Endothelial cell (in vitro differentiated cells): ENCODE measurements around the gene OR4D11. TPM values are rescaled to one million over a fixed set of nuclear protein-coding genes. Genes with fewer than 3 reads are reported as not detected.
A peak's percentile ranks its signal among the peaks of the same experiment; 100 is the strongest.

ENCODE experiments used
- DNase-seq: peaks from one replicate; pipeline ENCODE4 v3.0.0; 2021; ENCODE audit warnings: low spot score
- H3K27ac Mint-ChIP-seq: one replicate; pipeline ENCODE4 v1.8.0; 2021; ENCODE audit warnings: mixed read lengths, inconsistent platforms; ENCODE audit not compliant: unreplicated experiment
- H3K27me3 Mint-ChIP-seq: one replicate; pipeline ENCODE4 v1.8.0; 2021; ENCODE audit warnings: mild to moderate bottlenecking, moderate library complexity, mixed read lengths, inconsistent platforms; ENCODE audit not compliant: unreplicated experiment
- H3K36me3 Mint-ChIP-seq: one replicate; pipeline ENCODE4 v1.8.0; 2021; ENCODE audit warnings: mild to moderate bottlenecking, low read depth, mixed read lengths, inconsistent platforms; ENCODE audit not compliant: unreplicated experiment
- H3K4me1 Mint-ChIP-seq: one replicate; pipeline ENCODE4 v1.8.0; 2021; ENCODE audit warnings: mild to moderate bottlenecking, mixed read lengths, inconsistent platforms; ENCODE audit not compliant: unreplicated experiment
- H3K4me3 Mint-ChIP-seq: one replicate; pipeline ENCODE4 v1.8.0; 2021; ENCODE audit warnings: mild to moderate bottlenecking, mixed read lengths, inconsistent platforms; ENCODE audit not compliant: unreplicated experiment
- H3K9me3 Mint-ChIP-seq: one replicate; pipeline ENCODE4 v1.8.0; 2021; ENCODE audit warnings: mixed read lengths, inconsistent platforms; ENCODE audit not compliant: unreplicated experiment
- total RNA-seq: library from RNA; stranded (reverse); fragmentation: NEBNext Ultra II Directional; extraction: Animal tissue kit (Norgen Biotek cat#: 25700); gene quantifications from one replicate; pipeline ENCODE4 v1.2.1, GENCODE V29; 2021; ENCODE audit not compliant: unreplicated experiment
- TF ChIP-seq, protein P1 (sequence below): fragments of 200-600 bp; sonication (generic); IDR thresholded peaks from one replicate; pipeline ENCODE4 v1.5.0; 2021; ENCODE audit warnings: antibody characterized with exemption; ENCODE audit not compliant: unreplicated experiment

The OR4D11 gene
- total RNA-seq, 1 donor from 2014 or later, result not detected

DNA sequence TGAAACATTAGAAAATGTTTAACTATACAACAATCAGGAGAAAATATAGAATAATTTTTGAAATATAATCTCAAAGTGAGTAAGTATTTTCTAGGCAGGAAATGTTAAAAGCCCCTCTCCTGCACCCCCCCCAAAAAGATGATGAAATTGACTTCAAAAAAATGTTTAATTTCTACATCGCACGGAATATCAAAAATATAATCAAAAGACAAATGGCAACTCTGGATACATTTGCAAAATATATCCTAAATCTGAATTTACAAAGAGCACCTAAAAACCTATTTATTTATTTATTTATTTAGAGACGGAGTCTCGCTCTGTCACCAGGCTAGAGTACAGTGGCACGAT is 44.9 kb downstream of the OR4D11 start:
- TF ChIP-seq, protein P1, sequence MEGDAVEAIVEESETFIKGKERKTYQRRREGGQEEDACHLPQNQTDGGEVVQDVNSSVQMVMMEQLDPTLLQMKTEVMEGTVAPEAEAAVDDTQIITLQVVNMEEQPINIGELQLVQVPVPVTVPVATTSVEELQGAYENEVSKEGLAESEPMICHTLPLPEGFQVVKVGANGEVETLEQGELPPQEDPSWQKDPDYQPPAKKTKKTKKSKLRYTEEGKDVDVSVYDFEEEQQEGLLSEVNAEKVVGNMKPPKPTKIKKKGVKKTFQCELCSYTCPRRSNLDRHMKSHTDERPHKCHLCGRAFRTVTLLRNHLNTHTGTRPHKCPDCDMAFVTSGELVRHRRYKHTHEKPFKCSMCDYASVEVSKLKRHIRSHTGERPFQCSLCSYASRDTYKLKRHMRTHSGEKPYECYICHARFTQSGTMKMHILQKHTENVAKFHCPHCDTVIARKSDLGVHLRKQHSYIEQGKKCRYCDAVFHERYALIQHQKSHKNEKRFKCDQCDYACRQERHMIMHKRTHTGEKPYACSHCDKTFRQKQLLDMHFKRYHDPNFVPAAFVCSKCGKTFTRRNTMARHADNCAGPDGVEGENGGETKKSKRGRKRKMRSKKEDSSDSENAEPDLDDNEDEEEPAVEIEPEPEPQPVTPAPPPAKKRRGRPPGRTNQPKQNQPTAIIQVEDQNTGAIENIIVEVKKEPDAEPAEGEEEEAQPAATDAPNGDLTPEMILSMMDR, result no peak
- H3K27me3 Mint-ChIP-seq, result peaks cover 18% of the 10 kb centered on the region
- DNase-seq, result no peak
- H3K36me3 Mint-ChIP-seq, result peaks cover 8% of the 10 kb centered on the region
- no peak overlapping the region for H3K4me3 Mint-ChIP-seq
- peaks cover 29% of the 10 kb centered on the region for H3K4me1 Mint-ChIP-seq
- H3K27ac Mint-ChIP-seq, result peak overlapping the region; percentile 59
- H3K9me3 Mint-ChIP-seq, result no peaks in the 10 kb centered on the region

DNA sequence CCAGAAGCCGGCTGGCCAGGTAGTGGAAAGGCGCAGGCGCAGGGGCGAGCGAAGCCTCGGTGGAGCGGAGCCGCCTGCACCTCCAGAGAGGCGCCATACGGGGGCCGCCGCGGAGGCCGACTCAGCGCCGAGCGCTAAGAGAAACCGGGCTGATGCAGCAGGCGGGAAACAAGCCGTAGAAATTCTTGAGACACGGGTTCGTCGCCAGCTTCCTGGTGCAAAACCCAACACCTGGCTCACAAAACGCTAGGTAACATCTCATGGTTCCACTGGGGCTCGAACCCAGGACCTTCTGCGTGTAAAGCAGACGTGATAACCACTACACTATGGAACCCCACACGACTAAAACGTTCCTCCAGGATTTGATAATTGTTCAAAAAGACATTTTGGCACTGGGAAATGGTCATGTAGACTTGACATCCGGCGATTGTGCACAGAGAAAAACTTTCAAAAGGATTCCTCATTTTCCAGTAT is 47.0 kb downstream of the OR4D11 start:
- DNase-seq, result peak; percentile 84
- H3K4me3 Mint-ChIP-seq, result peak overlapping the region; percentile 91
- peaks cover 31% of the 10 kb centered on the region for H3K4me1 Mint-ChIP-seq
- peaks cover 19% of the 10 kb centered on the region for H3K27me3 Mint-ChIP-seq
- H3K9me3 Mint-ChIP-seq, result no peaks in the 10 kb centered on the region
- peaks cover 8% of the 10 kb centered on the region for H3K36me3 Mint-ChIP-seq
- peak overlapping the region; percentile 99 for H3K27ac Mint-ChIP-seq
- TF ChIP-seq, protein P1, result peak; percentile 27

DNA sequence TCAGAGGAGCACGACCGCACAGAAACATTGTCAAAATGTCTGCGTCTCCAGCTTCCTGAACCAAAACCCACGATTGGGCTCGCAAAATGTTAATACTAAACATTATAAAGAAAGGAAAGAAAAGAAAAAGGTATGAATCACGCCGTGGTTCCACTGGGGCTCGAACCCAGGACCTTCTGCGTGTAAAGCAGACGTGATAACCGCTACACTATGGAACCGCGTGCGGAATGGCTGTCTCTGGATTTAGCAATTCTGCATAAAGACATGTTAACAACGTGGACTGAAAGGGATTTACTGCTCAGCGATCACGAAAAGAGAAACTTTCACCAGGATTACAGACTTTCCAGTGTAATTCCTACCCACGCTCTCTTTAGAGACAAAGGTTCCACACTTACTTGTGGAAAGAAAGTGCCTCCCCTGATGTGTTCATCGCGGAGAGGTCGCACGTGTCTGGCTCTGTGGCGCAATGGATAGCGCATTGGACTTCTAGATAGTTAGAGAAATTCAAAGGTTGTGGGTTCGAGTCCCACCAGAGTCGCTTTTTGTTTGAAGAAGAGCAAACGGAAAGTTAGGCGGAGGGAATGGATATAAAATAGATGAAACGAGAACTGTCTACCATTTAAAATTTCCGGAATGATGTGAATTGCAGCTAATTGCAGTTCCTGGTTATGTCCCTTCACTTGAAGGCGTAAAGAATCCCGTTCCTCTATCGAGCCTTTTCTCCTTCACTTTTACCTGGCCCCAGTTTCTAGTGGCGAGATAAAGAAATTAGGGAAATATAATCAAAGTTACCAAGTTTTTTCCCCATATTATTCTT is 47.7 kb downstream of the OR4D11 start:
- Mint-ChIP-seq H3K27ac (peak overlapping the region; percentile 99), H3K9me3 (no peaks in the 10 kb centered on the region), H3K27me3 (peaks cover 21% of the 10 kb centered on the region), H3K36me3 (peaks cover 8% of the 10 kb centered on the region), H3K4me3 (peak overlapping the region; percentile 91), H3K4me1 (peaks cover 33% of the 10 kb centered on the region)
- peak; percentile 75 for DNase-seq
- TF ChIP-seq, protein P1, result no peak

DNA sequence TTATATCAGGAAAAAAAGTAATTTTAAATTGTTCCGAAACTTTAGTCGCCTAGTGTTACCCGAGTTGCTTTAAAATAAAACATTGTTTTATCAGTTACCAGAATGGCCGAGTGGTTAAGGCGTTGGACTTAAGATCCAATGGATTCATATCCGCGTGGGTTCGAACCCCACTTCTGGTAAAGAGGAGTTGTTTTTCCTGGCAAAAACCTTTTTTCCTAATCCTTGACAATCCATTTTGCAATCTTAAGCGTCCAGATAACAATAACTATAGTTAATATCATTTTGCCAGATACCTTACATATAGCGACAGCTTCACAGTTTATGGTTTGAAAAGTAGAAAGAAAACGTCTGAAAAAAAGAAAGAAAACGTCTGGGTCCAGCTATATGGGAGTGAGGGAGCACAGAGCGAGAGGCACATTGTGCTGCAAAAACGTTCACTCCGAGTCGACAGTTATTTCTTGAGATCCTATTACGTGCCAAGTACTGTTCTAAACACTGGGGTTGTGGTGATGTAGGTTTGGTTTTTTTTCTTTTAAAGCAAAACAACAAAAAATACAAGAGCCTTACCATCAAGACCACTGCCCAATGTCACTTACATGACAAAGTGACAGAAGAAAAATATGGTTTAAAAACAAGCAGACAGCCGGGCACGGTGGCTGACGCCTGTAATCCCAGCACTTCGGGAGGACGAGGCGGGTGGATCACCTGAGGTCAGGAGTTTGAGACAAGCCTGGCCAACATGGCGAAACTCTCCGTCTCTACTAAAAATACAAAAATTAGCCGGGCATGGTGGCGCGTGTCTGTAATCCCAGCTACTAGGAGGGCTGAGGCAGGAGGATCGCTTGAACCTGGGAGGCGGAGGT is 48.5 kb downstream of the OR4D11 start:
- Mint-ChIP-seq H3K36me3 (peaks cover 8% of the 10 kb centered on the region), H3K27ac (peak overlapping the region; percentile 99), H3K27me3 (peaks cover 27% of the 10 kb centered on the region), H3K4me1 (peaks cover 37% of the 10 kb centered on the region), H3K4me3 (peak overlapping the region; percentile 91), H3K9me3 (no peaks in the 10 kb centered on the region)
- peak; percentile 39 for DNase-seq
- TF ChIP-seq, protein P1, result no peak
